Body of pancreas (tissue), 4 donors: ENCODE data around the gene MRGPRG. TPM values are rescaled to one million over a fixed set of nuclear protein-coding genes. Genes with fewer than 3 reads are reported as not detected.

Experiments
- ATAC-seq: fragments of 150-250 bp; one replicate; pipeline ENCODE4 v1.9.1; 2016
- DNase-seq, 4 donors: peaks; one replicate each; pipeline ENCODE4 v3.0.0-alpha.2; 2019
- H3K27ac ChIP-seq, 4 donors: fragments of 200-600 bp; sonication (generic); 1 replicate in 3 of 4; 2 replicates in 1 of 4; pipeline versions ENCODE4 v1.5.1 to v1.6.1; 2016 to 2019; ENCODE audit warnings: mild to moderate bottlenecking in 1 of 4, mixed read lengths in 1 of 4, moderate library complexity in 1 of 4
- H3K27me3 ChIP-seq, 2 donors: fragments of 200-600 bp; sonication (generic); one replicate each; pipeline ENCODE4 v1.6.0; 2016; ENCODE audit warnings: mild to moderate bottlenecking in 1 of 2
- H3K36me3 ChIP-seq, 2 donors: fragments of 200-600 bp; sonication (generic); replicated peaks in 1 of 2; 2 replicates each; pipeline ENCODE4 v1.5.1; 2016; ENCODE audit warnings: low read depth in 2 of 2; ENCODE audit not compliant: insufficient read depth in 1 of 2
- H3K4me1 ChIP-seq: fragments of 200-600 bp; sonication (generic); one replicate; pipeline ENCODE4 v1.6.0; 2016
- H3K4me3 ChIP-seq, 2 donors: fragments of 200-600 bp; sonication (generic); 1 replicate in 1 of 2; 2 replicates in 1 of 2; pipeline ENCODE4 v1.5.1; 2016 to 2019
- H3K9me3 ChIP-seq, 3 donors: fragments of 200-600 bp; sonication (generic); 1 replicate in 2 of 3; 2 replicates in 1 of 3; pipeline ENCODE4 v1.5.1; 2016
- POLR2A ChIP-seq, 3 donors: fragments of 450-650 bp; IDR thresholded peaks; one replicate each; pipeline ENCODE4 v1.6.1; 2016; ENCODE audit warnings: antibody characterized with exemption in 3 of 3, mild to moderate bottlenecking in 2 of 3
- WGBS, 2 donors: methylation state at CpG; one replicate each; pipeline ENCODE4 v1.1.5; 2017; 5-methylcytosine and 5-hydroxymethylcytosine counted together
- intact Hi-C: fragments of 100-400 bp; cut with DNase I; formaldehyde crosslinking; loops from one replicate; pipeline ENCODE4 v1.15.1; 2023
- total RNA-seq, 2 donors: library from RNA; depleted of rRNA; stranded (reverse); fragments of >200 nt; gene quantifications; one replicate each; pipeline ENCODE4 v1.1.0, GENCODE V29; 2016
- TF ChIP-seq, protein P1 (sequence below), 7 experiments: fragments of 450-650 bp in 4 of 7; fragments of 200-600 bp in 3 of 7; sonication (generic) in 3 of 7; IDR thresholded peaks; one replicate each; pipeline ENCODE4 v1.5.1; 2016 to 2019; ENCODE audit warnings: antibody characterized with exemption in 7 of 7

The MRGPRG gene
- total RNA-seq, 2 donors from 2014 or later, result not detected

DNA sequence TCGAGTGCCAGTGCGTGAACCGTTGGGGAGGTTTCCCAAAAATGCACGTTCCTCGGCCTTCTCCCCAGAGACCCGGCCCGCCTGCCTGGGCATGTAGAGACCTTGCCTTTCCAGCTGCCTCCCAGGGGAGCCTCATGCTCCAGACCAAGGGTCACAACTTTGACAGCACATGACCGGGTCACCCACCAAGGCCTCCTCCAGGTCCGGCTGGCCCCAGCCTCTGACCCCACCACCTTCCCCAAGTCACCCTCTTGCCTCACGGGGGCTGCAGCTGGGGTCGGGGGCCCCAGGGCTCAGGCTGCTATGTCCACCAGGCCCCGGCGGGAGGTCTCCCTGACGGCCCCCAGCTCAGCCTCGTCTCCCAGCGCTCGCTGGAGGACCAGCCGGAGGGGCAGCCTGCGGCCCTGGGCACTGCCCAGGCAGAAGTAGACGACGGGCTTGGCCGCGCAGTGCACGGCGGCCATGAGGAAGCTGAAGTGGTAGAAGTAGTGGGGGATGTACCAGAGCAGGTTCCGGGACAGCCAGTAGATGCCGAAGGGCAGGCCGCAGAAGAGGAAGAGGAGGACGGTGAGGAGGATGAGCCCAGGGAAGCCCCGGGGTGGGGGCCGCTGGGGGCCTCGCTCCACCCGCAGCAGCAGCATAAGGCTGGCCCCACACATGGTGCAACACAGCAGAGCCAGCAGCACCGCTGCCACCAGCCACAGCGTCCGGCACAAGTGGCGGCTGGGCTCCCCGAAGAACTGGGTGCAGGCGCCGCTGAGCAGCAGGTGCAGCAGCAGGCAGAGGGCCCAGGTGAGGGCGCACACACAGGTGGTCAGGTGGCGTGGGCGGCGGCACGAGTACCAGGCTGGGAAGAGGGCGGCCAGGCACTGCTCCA, 9.2 kb upstream of the MRGPRG start:
- ATAC-seq (no peak), DNase-seq (peak in 1 of 4 donors; percentile 10)
- H3K4me1 ChIP-seq, result no peaks in the 10 kb centered on the region
- intact Hi-C loops, result no loop called here
- H3K9me3 ChIP-seq, result no peaks in the 10 kb centered on the region
- WGBS, 2 donors, result 70 to 72% methylated on average over 21 to 42 of the region's 46 CpGs
- no peak for TF ChIP-seq POLR2A (IDR thresholded peaks at IDR 0.05)
- TF ChIP-seq, protein P1, sequence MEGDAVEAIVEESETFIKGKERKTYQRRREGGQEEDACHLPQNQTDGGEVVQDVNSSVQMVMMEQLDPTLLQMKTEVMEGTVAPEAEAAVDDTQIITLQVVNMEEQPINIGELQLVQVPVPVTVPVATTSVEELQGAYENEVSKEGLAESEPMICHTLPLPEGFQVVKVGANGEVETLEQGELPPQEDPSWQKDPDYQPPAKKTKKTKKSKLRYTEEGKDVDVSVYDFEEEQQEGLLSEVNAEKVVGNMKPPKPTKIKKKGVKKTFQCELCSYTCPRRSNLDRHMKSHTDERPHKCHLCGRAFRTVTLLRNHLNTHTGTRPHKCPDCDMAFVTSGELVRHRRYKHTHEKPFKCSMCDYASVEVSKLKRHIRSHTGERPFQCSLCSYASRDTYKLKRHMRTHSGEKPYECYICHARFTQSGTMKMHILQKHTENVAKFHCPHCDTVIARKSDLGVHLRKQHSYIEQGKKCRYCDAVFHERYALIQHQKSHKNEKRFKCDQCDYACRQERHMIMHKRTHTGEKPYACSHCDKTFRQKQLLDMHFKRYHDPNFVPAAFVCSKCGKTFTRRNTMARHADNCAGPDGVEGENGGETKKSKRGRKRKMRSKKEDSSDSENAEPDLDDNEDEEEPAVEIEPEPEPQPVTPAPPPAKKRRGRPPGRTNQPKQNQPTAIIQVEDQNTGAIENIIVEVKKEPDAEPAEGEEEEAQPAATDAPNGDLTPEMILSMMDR (IDR thresholded peaks at IDR 0.05), result no peak
- no peak overlapping the region for H3K27ac ChIP-seq
- no peaks in the 10 kb centered on the region for H3K36me3 ChIP-seq
- H3K4me3 ChIP-seq, result no peak overlapping the region
- no peaks in the 10 kb centered on the region for H3K27me3 ChIP-seq

DNA sequence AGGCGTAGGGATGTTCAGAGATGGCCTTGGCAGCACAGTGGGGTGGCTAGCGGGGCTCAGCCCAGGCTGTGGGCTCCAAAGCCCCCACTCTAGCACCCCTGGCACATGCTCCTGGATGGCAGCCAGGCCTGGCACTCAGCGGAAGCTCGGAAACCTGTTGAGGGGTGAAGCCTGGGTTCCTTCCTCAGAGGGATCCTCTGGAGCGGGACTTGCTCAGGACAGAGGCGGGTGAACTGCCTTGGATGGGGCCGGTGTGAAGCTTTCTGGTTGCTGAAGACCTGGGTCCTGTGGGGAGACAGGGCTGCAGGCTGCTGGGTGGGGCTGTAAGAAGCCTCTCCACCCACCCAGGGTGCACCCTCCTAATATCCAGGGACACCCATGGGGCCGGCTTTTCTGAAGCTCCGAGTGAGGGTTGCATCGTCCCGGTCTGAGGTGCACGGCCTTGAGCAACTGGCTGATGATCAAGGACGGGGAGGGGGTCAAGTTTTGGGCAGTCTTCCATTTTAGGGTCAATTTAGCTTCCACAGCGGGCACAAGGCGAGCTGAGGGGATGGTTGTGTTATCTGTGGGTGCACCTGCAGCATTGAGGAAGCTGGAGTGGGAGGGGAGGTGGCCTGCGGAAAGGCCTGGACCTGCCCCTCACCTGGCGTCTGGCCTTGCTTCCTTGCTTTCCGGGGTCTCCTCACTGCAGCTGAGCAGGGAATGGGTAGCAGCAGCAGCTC, 8.4 kb upstream of the MRGPRG start:
- TF ChIP-seq POLR2A (IDR thresholded peaks at IDR 0.05), result no peak
- Histone ChIP-seq H3K27ac (no peak overlapping the region), H3K4me3 (no peak overlapping the region), H3K9me3 (no peaks in the 10 kb centered on the region), H3K36me3 (no peaks in the 10 kb centered on the region), H3K27me3 (no peaks in the 10 kb centered on the region), H3K4me1 (no peaks in the 10 kb centered on the region)
- no peak for ATAC-seq
- WGBS, 2 donors, result 56 to 66% methylated on average over 11 to 18 of the region's 18 CpGs
- intact Hi-C loops, result no loop called here
- DNase-seq, result peak in 1 of 4 donors; percentile 8

DNA sequence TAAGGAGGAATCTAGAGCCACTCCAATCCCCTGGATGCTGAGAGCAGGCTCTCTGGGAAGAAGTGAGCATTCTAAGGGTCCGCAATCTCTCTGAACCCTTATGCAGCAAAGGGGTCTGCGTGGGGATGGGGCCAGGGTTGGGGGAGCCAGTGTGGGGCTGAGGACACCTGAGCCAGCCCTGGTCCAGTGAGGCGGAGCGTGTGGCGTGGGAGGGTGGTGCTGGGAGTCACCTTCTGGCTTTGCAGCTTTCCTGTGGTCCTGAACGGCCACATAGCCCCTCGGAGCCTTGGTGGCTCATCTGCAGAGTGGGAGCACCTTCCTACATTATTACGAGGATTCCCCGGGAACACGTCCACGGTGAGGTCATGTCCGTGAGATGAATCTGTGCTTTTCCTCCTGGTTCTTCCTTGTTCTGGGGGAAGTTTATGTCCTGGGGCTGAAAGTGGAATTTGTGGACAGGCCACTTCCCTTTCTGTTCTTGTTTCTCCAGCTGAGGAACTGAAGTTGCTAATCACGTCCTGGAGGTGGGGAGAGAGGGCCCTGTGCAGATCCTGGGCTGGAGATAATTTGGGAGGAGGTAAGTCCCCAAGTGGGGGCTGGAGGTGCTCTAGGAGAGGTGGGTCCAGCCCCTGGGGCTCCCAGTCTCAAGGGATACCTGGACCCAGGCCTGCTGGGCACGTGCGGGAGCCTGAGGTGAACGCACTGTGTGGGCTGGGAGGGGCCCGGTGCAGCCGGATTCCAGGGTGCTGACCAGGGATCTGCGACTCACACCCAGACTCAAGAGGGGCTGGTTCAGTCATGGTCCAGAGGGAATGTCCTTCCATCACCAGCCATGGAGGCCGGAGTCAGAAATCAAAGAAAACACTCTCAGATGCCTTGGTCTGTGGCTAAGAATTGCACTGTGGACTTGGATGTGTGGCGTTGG, 7.5 kb upstream of the MRGPRG start:
- DNase-seq (no peak), ATAC-seq (no peak)
- no peak overlapping the region for H3K4me3 ChIP-seq
- H3K27ac ChIP-seq, result no peak overlapping the region
- intact Hi-C loops, result no loop called here
- WGBS, 2 donors, result 74% methylated on average over 18 to 21 of the region's 21 CpGs
- H3K4me1 ChIP-seq, result no peaks in the 10 kb centered on the region
- H3K36me3 ChIP-seq, result no peaks in the 10 kb centered on the region
- H3K27me3 ChIP-seq, result no peaks in the 10 kb centered on the region
- TF ChIP-seq, protein P1 (IDR thresholded peaks at IDR 0.05), result no peak
- TF ChIP-seq POLR2A (IDR thresholded peaks at IDR 0.05), result no peak
- H3K9me3 ChIP-seq, result no peaks in the 10 kb centered on the region

DNA sequence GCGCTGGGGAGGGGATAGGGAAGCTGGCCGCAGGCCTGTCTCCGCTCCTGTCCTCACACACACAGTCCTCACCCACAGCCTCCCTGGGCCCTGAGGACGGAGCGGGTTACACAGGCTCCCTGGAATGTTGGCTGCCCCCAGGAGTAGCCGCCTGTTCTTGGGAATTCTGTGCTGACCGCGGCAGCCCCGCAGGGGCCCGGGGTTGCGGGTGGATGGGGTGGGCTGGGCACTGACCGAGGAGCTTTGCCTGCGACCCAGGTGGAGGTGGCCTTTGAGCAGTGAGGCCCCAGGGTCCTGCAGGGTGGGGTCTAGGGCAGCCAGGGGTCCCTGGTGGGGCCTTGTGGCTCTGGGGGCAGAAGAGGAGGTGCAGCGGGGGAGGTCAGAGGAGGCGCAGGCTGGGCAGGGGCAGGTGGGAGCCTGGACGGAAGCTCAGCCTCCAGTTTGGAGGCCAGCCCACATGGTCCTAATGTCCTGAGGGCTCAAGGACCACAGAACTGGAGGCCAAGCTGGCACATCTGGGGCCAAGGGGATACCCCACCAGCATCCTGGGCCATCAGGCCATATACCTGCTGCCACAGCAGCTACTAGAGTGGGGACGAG, 6.6 kb upstream of the MRGPRG start:
- H3K36me3 ChIP-seq, result no peaks in the 10 kb centered on the region
- H3K4me1 ChIP-seq, result no peaks in the 10 kb centered on the region
- DNase-seq, result peak in 1 of 4 donors; percentile 8
- ATAC-seq, result no peak
- H3K9me3 ChIP-seq, result no peaks in the 10 kb centered on the region
- 65 to 86% methylated on average over 4 to 17 of the region's 17 CpGs for WGBS, 2 donors
- TF ChIP-seq, protein P1 (IDR thresholded peaks at IDR 0.05), result no peak
- TF ChIP-seq POLR2A (IDR thresholded peaks at IDR 0.05), result no peak
- no peaks in the 10 kb centered on the region for H3K27me3 ChIP-seq
- intact Hi-C loops, result no loop called here
- H3K4me3 ChIP-seq, result no peak overlapping the region
- H3K27ac ChIP-seq, result no peak overlapping the region
